ENCODE data around the gene BSPRY.

Gene BSPRY

DNA sequence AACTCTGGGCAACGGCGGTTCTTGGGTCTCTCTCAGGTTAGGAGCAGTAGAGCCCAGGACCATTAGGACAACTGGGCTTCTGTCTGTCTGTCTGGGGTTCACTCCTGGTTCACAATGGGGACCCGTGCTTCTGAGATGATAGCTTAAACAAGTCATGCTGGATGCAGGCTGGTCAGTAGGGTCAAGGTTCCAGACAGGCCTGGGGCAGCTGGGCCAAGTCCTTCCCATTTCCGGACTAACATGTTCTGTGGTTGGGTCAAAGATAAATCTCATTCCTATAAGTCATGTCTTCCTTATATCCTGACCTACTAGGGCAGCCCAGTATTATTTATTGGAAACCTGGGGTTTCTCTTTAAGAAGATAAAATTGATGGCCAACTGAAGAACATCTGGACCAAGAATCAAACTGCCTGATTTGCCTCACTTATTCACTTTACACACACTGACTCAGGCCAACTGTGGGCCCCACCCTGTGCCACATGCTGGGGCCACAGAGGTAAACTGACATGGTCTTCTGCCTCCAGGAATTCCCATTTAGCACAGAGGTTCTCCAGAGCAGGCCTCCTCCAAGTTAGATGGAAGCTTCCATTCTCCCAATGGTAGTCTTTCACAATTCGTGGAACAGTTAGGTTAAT lies 19.1 kb downstream of the BSPRY start:
- no peak overlapping the region for H3K4me3 ChIP-seq (replicated peaks; ENCODE audit: insufficient read depth, low read length)

DNA sequence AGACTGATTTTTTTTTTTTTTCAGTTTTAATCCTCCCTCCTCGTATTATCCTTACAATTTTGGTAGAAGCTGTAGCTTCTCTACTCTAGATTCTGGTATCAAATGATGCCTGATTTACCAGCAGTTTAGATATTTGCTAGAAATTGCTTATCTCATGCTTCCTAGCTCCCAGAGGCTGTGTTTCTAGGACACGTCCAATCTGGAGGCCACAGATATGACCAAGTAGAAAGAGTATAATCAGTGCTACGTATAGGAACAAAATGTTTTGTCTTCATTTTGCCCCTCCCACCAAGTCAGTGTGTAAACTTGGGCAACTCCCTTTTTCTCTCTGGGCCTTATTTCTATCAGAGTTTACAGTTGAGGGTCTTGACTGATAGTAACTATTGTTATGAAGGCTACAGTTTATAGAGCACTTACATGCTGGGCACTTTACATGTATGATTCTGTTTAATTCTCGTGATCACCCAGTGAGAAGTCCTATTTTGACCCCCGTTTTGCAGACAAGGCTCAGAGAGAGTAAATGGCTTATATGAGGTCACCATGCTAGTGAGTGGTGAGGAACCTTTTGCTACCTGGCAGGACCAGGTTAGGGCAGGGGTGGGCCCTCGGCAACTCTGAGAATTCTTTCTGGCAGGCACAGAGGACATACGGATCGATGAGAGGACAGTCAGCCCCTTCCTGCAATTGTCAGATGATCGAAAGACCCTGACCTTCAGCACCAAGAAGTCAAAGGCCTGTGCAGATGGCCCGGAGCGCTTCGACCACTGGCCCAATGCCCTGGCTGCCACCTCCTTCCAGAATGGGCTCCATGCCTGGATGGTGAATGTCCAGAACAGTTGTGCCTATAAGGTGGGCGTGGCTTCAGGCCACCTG lies 19.9 kb downstream of the BSPRY start:
- no peak overlapping the region for H3K27ac ChIP-seq (replicated peaks)
- no peaks in the 10 kb centered on the region for H3K27me3 ChIP-seq (ENCODE audit: insufficient read depth, poor library complexity, severe bottlenecking)
- TF ChIP-seq, protein P1, sequence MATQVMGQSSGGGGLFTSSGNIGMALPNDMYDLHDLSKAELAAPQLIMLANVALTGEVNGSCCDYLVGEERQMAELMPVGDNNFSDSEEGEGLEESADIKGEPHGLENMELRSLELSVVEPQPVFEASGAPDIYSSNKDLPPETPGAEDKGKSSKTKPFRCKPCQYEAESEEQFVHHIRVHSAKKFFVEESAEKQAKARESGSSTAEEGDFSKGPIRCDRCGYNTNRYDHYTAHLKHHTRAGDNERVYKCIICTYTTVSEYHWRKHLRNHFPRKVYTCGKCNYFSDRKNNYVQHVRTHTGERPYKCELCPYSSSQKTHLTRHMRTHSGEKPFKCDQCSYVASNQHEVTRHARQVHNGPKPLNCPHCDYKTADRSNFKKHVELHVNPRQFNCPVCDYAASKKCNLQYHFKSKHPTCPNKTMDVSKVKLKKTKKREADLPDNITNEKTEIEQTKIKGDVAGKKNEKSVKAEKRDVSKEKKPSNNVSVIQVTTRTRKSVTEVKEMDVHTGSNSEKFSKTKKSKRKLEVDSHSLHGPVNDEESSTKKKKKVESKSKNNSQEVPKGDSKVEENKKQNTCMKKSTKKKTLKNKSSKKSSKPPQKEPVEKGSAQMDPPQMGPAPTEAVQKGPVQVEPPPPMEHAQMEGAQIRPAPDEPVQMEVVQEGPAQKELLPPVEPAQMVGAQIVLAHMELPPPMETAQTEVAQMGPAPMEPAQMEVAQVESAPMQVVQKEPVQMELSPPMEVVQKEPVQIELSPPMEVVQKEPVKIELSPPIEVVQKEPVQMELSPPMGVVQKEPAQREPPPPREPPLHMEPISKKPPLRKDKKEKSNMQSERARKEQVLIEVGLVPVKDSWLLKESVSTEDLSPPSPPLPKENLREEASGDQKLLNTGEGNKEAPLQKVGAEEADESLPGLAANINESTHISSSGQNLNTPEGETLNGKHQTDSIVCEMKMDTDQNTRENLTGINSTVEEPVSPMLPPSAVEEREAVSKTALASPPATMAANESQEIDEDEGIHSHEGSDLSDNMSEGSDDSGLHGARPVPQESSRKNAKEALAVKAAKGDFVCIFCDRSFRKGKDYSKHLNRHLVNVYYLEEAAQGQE (IDR thresholded peaks at IDR 0.05; ENCODE audit: insufficient replicate concordance, low read depth) = no peak
- TF ChIP-seq, protein P2, sequence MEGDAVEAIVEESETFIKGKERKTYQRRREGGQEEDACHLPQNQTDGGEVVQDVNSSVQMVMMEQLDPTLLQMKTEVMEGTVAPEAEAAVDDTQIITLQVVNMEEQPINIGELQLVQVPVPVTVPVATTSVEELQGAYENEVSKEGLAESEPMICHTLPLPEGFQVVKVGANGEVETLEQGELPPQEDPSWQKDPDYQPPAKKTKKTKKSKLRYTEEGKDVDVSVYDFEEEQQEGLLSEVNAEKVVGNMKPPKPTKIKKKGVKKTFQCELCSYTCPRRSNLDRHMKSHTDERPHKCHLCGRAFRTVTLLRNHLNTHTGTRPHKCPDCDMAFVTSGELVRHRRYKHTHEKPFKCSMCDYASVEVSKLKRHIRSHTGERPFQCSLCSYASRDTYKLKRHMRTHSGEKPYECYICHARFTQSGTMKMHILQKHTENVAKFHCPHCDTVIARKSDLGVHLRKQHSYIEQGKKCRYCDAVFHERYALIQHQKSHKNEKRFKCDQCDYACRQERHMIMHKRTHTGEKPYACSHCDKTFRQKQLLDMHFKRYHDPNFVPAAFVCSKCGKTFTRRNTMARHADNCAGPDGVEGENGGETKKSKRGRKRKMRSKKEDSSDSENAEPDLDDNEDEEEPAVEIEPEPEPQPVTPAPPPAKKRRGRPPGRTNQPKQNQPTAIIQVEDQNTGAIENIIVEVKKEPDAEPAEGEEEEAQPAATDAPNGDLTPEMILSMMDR (IDR thresholded peaks at IDR 0.05; ENCODE audit: insufficient read depth, low read length) = no peak
- TF ChIP-seq GABPA (IDR thresholded peaks at IDR 0.05; ENCODE audit: low read depth) = no peak
- TF ChIP-seq SPI1 (IDR thresholded peaks at IDR 0.05; ENCODE audit: borderline replicate concordance, low read depth) = no peak
- TF ChIP-seq POLR2AphosphoS5 (IDR thresholded peaks at IDR 0.05; ENCODE audit: low read depth) = no peak
- DNase-seq (ENCODE audit: low read depth in 1 of 2, low spot score in 1 of 2) = no peak
- H3K4me3 ChIP-seq (replicated peaks; ENCODE audit: insufficient read depth, low read length) = no peak overlapping the region

More for the DNA sequence above, 19.1 kb downstream of the BSPRY start:
- Histone ChIP-seq H3K27me3 (ENCODE audit: insufficient read depth, poor library complexity, severe bottlenecking) (no peaks in the 10 kb centered on the region), H3K27ac (replicated peaks) (no peak overlapping the region)
- no peak for DNase-seq (ENCODE audit: low read depth in 1 of 2, low spot score in 1 of 2)
- TF ChIP-seq, protein P2 (IDR thresholded peaks at IDR 0.05; ENCODE audit: insufficient read depth, low read length) = no peak
- TF ChIP-seq POLR2AphosphoS5 (IDR thresholded peaks at IDR 0.05; ENCODE audit: low read depth) (no peak), GABPA (IDR thresholded peaks at IDR 0.05; ENCODE audit: low read depth) (no peak), SPI1 (IDR thresholded peaks at IDR 0.05; ENCODE audit: borderline replicate concordance, low read depth) (no peak)
- TF ChIP-seq, protein P1 (IDR thresholded peaks at IDR 0.05; ENCODE audit: insufficient replicate concordance, low read depth) = no peak

DNA sequence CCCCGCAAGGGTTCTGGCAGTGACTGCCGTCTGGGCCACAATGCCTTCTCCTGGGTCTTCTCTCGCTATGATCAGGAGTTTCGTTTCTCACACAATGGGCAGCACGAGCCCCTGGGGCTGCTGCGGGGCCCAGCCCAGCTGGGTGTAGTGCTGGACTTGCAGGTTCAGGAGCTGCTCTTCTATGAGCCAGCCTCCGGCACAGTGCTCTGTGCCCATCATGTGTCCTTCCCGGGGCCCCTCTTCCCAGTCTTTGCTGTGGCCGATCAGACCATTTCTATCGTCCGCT lies 20.5 kb downstream of the BSPRY start:
- no peaks in the 10 kb centered on the region for H3K27me3 ChIP-seq (ENCODE audit: insufficient read depth, poor library complexity, severe bottlenecking)
- H3K4me3 ChIP-seq (replicated peaks; ENCODE audit: insufficient read depth, low read length) = no peak overlapping the region
- no peak overlapping the region for H3K27ac ChIP-seq (replicated peaks)
- TF ChIP-seq, protein P2 (IDR thresholded peaks at IDR 0.05; ENCODE audit: insufficient read depth, low read length) = no peak
- TF ChIP-seq GABPA (IDR thresholded peaks at IDR 0.05; ENCODE audit: low read depth) = no peak
- TF ChIP-seq, protein P1 (IDR thresholded peaks at IDR 0.05; ENCODE audit: insufficient replicate concordance, low read depth) = no peak
- TF ChIP-seq SPI1 (IDR thresholded peaks at IDR 0.05; ENCODE audit: borderline replicate concordance, low read depth) = no peak
- TF ChIP-seq POLR2AphosphoS5 (IDR thresholded peaks at IDR 0.05; ENCODE audit: low read depth) = no peak
- no peak for DNase-seq (ENCODE audit: low read depth in 1 of 2, low spot score in 1 of 2)

All from HL-60 (cell line).